ENCODE data around the gene STXBP5. TPM values are rescaled to one million over a fixed set of nuclear protein-coding genes. Genes with fewer than 3 reads are reported as not detected.

The STXBP5 gene
- total RNA-seq, 2 donors from 2014 or later: 34.4 to 59.9 TPM

- 97% methylated on average over 4 of the region's 4 CpGs for WGBS
- Histone ChIP-seq H3K4me1 (replicated peaks) (no peaks in the 10 kb centered on the region), H3K9me3 (no peaks in the 10 kb centered on the region), H3K27ac (no peak overlapping the region), H3K36me3 (no peaks in the 10 kb centered on the region), H3K4me3 (no peak overlapping the region), H3K27me3 (replicated peaks; ENCODE audit: insufficient read depth) (no peaks in the 10 kb centered on the region)
- TF ChIP-seq CTCF (IDR thresholded peaks at IDR 0.05): no peak
- TF ChIP-seq POLR2AphosphoS5 (IDR thresholded peaks at IDR 0.05): no peak
- TF ChIP-seq POLR2A (IDR thresholded peaks at IDR 0.05): no peak
- no peak for DNase-seq (ENCODE audit: low spot score)
- intact Hi-C loops (cut with DNase I): no loop called here
These were observed 7.6 kb downstream of the STXBP5 start for GRCh38 chr6:147211831-147212230.

GRCh38 chr6:147212622-147213021 lies 8.4 kb downstream of the STXBP5 start:
- Histone ChIP-seq H3K4me1 (replicated peaks) (no peaks in the 10 kb centered on the region), H3K4me3 (no peak overlapping the region), H3K27me3 (replicated peaks; ENCODE audit: insufficient read depth) (no peaks in the 10 kb centered on the region), H3K9me3 (no peaks in the 10 kb centered on the region), H3K27ac (no peak overlapping the region), H3K36me3 (no peaks in the 10 kb centered on the region)
- DNase-seq (ENCODE audit: low spot score): no peak
- no peak for TF ChIP-seq CTCF (IDR thresholded peaks at IDR 0.05)
- no peak for TF ChIP-seq POLR2A (IDR thresholded peaks at IDR 0.05)
- TF ChIP-seq POLR2AphosphoS5 (IDR thresholded peaks at IDR 0.05): no peak
- 94% methylated on average over 1 of the region's 1 CpG for WGBS
- intact Hi-C loops (cut with DNase I): no loop called here

DNA sequence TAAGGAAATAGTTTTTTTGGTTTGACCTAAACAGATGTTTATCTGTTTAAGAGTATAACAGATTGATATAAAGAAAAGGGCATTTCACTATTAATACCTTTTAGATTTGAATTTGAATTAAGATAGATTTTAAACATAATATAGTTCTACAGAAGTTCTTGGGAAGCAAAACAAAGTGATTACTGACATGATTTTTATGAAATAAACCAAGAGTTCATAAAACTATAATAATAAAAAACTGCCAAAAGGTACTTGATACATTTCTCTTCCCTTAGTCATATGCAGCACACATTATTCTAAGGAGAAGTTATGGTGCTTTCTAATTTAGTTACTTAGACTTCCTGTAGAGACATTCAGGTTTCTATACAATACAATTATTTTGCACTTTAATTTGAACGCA lies 9.6 kb downstream of the STXBP5 start:
- DNase-seq (ENCODE audit: low spot score): no peak
- 38% methylated on average over 1 of the region's 1 CpG for WGBS
- intact Hi-C loops (cut with DNase I): no loop called here

GRCh38 chr6:147214248-147215227 lies 10.3 kb downstream of the STXBP5 start:
- TF ChIP-seq CTCF (IDR thresholded peaks at IDR 0.05): no peak
- no peak for TF ChIP-seq POLR2A (IDR thresholded peaks at IDR 0.05)
- no peak for TF ChIP-seq POLR2AphosphoS5 (IDR thresholded peaks at IDR 0.05)
- Histone ChIP-seq H3K4me1 (replicated peaks) (no peaks in the 10 kb centered on the region), H3K27ac (no peak overlapping the region), H3K9me3 (no peaks in the 10 kb centered on the region), H3K36me3 (no peaks in the 10 kb centered on the region), H3K27me3 (replicated peaks; ENCODE audit: insufficient read depth) (no peaks in the 10 kb centered on the region), H3K4me3 (no peak overlapping the region)
- WGBS: 95% methylated on average over 6 of the region's 6 CpGs
- no peak for DNase-seq (ENCODE audit: low spot score)
- intact Hi-C loops (cut with DNase I): no loop called here

More for the DNA sequence above, 9.6 kb downstream of the STXBP5 start:
- Histone ChIP-seq H3K9me3 (no peaks in the 10 kb centered on the region), H3K4me1 (replicated peaks) (no peaks in the 10 kb centered on the region), H3K36me3 (no peaks in the 10 kb centered on the region), H3K27me3 (replicated peaks; ENCODE audit: insufficient read depth) (no peaks in the 10 kb centered on the region), H3K4me3 (no peak overlapping the region), H3K27ac (no peak overlapping the region)
- TF ChIP-seq CTCF (IDR thresholded peaks at IDR 0.05): no peak
- TF ChIP-seq POLR2A (IDR thresholded peaks at IDR 0.05): no peak
- TF ChIP-seq POLR2AphosphoS5 (IDR thresholded peaks at IDR 0.05): no peak

GRCh38 chr6:147216915-147217314 lies 12.7 kb downstream of the STXBP5 start:
- Histone ChIP-seq H3K9me3 (no peaks in the 10 kb centered on the region), H3K27me3 (replicated peaks; ENCODE audit: insufficient read depth) (no peaks in the 10 kb centered on the region), H3K27ac (no peak overlapping the region), H3K4me3 (no peak overlapping the region), H3K4me1 (replicated peaks) (no peaks in the 10 kb centered on the region), H3K36me3 (no peaks in the 10 kb centered on the region)
- TF ChIP-seq POLR2AphosphoS5 (IDR thresholded peaks at IDR 0.05): no peak
- no peak for TF ChIP-seq CTCF (IDR thresholded peaks at IDR 0.05)
- no peak for TF ChIP-seq POLR2A (IDR thresholded peaks at IDR 0.05)
- DNase-seq (ENCODE audit: low spot score): no peak
- intact Hi-C loops (cut with DNase I): no loop called here
- 47% methylated on average over 3 of the region's 3 CpGs for WGBS
